HFF-Myc (cell line): ENCODE measurements around the gene BAHCC1.

ENCODE experiments used
- DNase-seq: peaks from one replicate; pipeline ENCODE4 v3.0.0-alpha.2; 2011; ENCODE audit warnings: low read depth; ENCODE audit errors: extremely low read depth
- H3K4me3 ChIP-seq: replicated peaks from 2 replicates; pipeline ENCODE4 v1.5.1; 2011; ENCODE audit warnings: low read depth, mild to moderate bottlenecking, control low read depth, low read length
- TF ChIP-seq, protein P1 (sequence below): IDR thresholded peaks from 2 replicates; pipeline ENCODE4 v1.5.1; 2012; ENCODE audit warnings: mild to moderate bottlenecking, low read depth, low read length, control low read depth; ENCODE audit errors: missing control alignments

The BAHCC1 gene

DNA sequence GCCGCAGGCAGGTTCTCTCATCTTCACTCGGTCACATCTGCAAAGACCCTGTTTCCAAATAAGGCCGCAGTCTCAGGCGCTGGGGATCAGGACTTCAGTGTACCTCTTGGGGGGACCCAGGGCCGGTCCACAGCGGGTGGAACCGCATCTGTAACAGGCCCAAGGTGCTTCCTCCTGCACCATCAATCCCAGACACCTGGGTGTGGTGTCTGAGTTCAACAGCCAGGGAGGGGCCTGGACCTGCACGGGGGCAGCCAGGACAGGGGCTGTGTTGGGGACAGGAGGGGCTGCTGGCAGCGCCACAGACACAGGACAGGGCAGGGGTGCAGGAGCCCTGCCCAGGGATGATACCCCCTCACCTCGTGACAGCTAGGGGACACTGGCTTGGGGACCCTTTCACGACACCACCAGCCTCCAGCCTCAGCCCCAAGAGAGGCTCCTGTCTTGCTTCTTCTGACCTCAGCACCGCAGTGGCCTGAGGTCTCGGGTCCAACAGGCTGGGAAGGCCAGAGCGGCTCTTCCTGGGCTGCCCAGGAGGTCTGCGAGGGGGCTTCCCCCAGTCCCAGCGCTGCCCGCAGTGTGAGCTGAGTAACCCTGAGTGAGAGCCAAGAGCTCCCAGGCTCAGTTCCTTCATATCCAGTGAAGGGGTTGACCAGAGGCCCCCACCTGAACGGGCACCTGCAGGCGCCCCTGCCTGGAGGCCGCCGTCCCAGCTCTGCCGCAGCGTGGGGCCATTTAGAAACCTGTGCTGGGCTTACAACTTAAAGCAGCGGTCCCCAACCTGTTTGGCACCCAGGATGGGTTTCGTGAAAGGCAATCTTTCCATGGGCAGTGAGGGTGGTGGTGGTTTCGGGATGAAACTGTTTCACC lies 30.7 kb upstream of the BAHCC1 start:
- H3K4me3 ChIP-seq: no peak overlapping the region
- DNase-seq: no peak
- TF ChIP-seq, protein P1, sequence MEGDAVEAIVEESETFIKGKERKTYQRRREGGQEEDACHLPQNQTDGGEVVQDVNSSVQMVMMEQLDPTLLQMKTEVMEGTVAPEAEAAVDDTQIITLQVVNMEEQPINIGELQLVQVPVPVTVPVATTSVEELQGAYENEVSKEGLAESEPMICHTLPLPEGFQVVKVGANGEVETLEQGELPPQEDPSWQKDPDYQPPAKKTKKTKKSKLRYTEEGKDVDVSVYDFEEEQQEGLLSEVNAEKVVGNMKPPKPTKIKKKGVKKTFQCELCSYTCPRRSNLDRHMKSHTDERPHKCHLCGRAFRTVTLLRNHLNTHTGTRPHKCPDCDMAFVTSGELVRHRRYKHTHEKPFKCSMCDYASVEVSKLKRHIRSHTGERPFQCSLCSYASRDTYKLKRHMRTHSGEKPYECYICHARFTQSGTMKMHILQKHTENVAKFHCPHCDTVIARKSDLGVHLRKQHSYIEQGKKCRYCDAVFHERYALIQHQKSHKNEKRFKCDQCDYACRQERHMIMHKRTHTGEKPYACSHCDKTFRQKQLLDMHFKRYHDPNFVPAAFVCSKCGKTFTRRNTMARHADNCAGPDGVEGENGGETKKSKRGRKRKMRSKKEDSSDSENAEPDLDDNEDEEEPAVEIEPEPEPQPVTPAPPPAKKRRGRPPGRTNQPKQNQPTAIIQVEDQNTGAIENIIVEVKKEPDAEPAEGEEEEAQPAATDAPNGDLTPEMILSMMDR: no peak

DNA sequence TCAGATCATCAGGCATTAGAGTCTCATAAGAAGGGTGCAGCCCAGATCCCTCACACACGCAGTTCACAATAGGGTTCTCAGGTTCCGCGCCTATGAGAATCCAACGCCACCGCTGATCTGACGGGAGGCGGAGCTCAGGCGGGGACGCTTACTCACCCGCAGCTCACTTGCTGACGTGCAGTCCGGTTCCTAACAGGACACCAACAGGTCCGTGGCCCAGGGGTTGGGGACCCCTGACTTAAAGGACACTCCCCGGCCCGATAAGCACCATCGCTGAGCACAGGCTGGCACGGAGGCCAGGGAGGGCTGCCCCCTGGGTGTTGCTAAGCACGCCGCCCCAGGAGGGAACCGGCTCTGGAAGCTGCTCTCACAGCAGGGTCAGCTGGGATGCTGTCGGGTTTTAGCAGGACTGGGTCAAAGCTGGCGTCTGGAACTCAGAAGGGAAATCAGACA lies 30.1 kb upstream of the BAHCC1 start:
- no peak overlapping the region for H3K4me3 ChIP-seq
- TF ChIP-seq, protein P1: no peak
- DNase-seq: no peak

DNA sequence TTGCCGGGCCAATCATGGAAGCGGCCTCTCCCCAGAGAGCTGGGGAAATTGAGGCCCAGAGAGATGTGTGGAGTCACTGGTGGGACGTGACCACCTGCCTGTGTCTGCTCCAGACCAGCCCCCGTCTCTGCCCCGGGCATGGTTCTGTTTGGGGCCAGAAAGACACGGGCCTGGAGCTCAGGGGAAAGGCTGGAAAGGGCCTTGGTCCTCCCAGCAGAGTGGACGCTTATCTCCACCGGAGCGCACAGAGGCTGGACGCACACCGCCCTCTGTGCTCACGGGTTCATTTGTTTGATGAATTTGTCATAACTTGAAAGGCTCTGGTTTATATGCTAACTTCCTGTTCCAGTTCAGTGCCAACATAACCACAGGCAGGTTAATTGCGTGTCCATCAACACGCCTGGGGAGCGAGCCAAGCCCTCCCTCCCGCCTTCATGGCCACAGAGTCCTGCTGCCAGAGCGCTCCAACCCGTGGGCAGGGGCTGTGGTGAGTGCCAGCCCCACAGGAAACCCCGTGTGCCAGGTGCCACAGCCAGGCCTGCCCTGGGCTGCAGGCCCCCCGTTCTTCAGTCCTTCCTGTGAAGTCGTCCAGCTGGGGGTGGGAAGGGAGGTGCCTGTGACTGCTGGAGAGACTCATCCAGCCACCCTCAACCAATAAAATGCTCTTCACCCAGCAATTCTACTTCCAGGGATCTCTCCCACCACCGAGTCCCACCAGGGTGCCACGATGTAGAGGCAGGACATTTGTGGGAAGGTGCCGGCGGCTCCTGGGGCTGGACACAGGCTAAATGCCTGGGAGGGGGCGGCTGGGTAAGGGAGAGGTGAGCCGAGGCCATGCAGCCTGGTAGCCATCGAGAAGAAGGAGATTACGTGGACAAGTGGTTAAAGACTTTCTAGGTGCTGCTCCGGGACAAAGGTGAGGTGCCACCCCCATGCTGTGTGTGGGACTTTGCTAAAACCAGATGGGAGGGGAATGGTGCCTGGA lies 29.4 kb upstream of the BAHCC1 start:
- DNase-seq: no peak
- no peak overlapping the region for H3K4me3 ChIP-seq
- TF ChIP-seq, protein P1: no peak

DNA sequence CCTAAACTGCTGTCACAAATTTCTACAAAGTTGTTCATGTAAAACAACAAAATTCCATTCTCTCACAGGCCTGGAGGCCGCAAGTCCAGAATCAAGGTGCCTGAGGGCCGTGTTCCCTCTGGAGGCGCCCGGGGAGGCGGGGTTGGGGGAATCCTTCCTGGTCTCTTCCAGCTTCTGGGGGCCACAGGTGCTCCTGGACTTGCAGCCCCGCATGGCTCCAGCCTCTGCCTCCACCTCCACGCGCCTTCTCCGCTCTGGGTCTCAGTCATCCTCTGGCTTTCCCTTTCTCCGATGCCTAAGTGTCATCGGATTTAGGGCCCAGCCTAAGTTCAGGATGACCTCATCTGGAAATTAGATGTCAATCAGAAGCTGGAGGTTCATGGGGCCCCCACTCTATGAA lies 28.6 kb upstream of the BAHCC1 start:
- TF ChIP-seq, protein P1: no peak
- no peak overlapping the region for H3K4me3 ChIP-seq
- DNase-seq: no peak

DNA sequence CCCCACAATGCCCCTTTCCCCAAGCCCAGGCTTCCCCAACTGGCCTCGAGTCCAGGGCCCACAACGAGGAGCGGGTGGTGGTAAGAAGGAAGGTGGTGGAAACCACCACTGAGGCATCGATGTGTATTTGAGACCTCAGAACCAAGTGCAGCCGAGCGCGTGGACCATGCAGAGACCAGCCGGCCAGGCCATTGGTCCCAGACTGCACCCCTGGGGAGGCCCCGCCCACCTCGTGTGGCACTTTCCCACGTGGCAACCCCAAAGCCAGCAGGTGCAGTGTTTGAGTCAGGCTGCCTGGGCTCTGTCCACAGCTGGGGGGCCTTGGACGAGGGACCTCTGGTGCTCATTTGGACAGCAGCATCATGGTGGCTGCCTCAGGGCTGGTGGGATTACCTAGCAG lies 28.1 kb upstream of the BAHCC1 start:
- no peak overlapping the region for H3K4me3 ChIP-seq
- TF ChIP-seq, protein P1: no peak

DNA sequence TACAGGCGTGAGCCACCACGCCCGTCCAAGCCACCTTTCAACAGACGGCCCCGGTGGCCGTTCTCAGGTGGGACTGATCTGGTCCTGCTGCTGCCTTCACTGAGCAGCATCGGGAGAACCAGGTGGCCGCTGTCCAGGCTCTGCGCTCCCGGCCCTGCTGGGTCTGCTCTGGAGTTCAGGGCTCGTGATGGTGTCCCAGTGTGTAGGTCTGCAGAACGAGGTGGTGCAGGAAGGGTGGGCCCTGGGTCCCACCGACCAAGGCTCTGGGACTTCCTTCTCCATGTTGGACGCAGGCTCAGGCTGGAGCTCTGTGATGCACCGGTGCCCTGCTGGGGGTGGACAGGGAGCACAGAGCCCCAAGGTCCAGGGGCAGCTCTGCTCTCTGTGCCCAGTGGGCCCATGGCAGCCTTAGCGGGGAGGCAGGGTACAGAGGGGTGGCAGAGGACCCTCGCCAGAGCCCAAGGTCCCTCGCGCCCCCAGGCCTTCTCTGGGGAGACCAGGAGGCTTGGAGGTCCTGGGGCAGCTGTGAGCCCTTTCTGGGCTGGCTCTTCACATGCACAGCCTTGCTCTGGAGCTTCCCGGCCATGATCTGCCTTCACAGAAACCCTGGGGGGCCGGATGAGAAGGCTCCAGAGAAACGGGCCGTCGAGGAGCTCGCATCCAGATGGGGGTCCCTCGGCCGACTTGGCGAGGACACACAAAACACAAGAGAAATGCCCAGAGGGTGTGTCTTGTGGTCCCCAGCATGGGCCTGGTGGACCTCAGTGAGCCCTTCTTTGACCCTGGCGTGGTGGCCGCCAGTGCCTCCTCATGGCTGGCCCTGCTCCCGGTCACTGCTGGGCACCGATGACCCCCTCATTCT lies 26.9 kb upstream of the BAHCC1 start:
- H3K4me3 ChIP-seq: no peak overlapping the region
- TF ChIP-seq, protein P1: no peak

More for the DNA sequence above, 28.1 kb upstream of the BAHCC1 start:
- DNase-seq: no peak

More for the DNA sequence above, 26.9 kb upstream of the BAHCC1 start:
- DNase-seq: no peak
